C4-2B (cell line): Measurements from ENCODE around the gene ILF2.

Source experiments
- H3K27ac ChIP-seq: fragments of 450-650 bp; 2 replicates; pipeline ENCODE4 v1.5.1; 2017
- CTCF ChIP-seq: fragments of 450-650 bp; conservative IDR thresholded peaks from 2 replicates; pipeline ENCODE4 v1.5.1; 2017; ENCODE audit warnings: mild to moderate bottlenecking
- ZFX ChIP-seq: fragments of 450-650 bp; IDR thresholded peaks from 2 replicates; pipeline ENCODE4 v1.6.1; 2017

Gene ILF2

GRCh38 chr1:153687346-153688125 lies 16.7 kb upstream of the ILF2 start:
- H3K27ac ChIP-seq, result no peak overlapping the region
- no peak for TF ChIP-seq ZFX
- TF ChIP-seq CTCF, result no peak

- no peak for TF ChIP-seq CTCF
- no peak for TF ChIP-seq ZFX
- H3K27ac ChIP-seq, result no peak overlapping the region
These were observed 14.9 kb upstream of the ILF2 start for GRCh38 chr1:153685544-153686340.

- TF ChIP-seq CTCF (no peak), ZFX (no peak)
- H3K27ac ChIP-seq, result no peak overlapping the region
These were observed 14.1 kb upstream of the ILF2 start for GRCh38 chr1:153684892-153685291.

GRCh38 chr1:153683854-153684253 lies 13.1 kb upstream of the ILF2 start:
- H3K27ac ChIP-seq, result no peak overlapping the region
- TF ChIP-seq CTCF (no peak), ZFX (no peak)

GRCh38 chr1:153682730-153683129 lies 11.9 kb upstream of the ILF2 start:
- TF ChIP-seq ZFX (no peak), CTCF (no peak)
- no peak overlapping the region for H3K27ac ChIP-seq

GRCh38 chr1:153680120-153680403 lies 9.3 kb upstream of the ILF2 start:
- no peak for TF ChIP-seq CTCF
- no peak for TF ChIP-seq ZFX
- no peak overlapping the region for H3K27ac ChIP-seq

GRCh38 chr1:153679337-153680119 lies 8.7 kb upstream of the ILF2 start:
- TF ChIP-seq CTCF (no peak), ZFX (no peak)

More at GRCh38 chr1:153679337-153680119, 8.7 kb upstream of the ILF2 start:
- no peak overlapping the region for H3K27ac ChIP-seq
